ENCODE results near the gene MAST2.

DNA sequence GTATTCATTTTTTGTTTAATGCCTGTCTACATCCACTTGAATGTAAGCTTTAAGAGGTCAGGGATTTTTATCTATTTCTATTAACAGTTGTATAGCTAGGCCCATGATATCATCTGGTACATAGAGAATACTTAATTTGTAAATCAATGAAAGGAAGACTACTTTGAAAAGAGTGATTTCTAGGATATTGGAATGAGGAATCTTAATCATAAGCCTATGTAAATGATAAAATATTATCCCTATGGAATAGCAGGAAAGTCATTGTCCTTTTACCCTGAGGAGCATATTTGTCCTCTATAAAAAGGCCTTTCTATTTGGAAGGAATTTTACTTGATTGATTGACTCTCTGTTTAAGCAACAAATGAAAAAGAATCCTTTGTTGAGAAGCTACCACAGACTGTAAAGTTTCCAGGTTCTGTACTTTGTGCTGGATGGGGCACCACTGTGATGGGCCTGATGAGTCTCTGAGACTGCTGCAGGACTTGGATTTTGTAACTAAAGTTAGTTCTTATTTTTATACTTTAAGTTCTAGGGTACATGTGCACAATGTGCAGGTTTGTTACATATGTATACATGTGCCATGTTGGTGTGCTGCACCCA, 53.8 kb downstream of the MAST2 start:
- no peak for TF ChIP-seq CTCF (conservative IDR thresholded peaks at IDR 0.05 in 1 of 2, IDR thresholded peaks at IDR 0.05 in 1 of 2; ENCODE audit: extremely low read depth in 1 of 2, insufficient read depth in 1 of 2, low read depth in 1 of 2, low read length in 2 of 2)
- TF ChIP-seq EZH2 (IDR thresholded peaks at IDR 0.05; ENCODE audit: borderline replicate concordance, low read length): no peak

Measured in mammary epithelial cell (primary cell).